Body of pancreas (tissue), 4 donors: Measurements from ENCODE around the gene SYAP1.

ENCODE experiments used
- CTCF ChIP-seq, 7 experiments: fragments of 450-650 bp in 4 of 7; fragments of 200-600 bp in 3 of 7; sonication (generic) in 3 of 7; IDR thresholded peaks; one replicate each; pipeline ENCODE4 v1.5.1; 2016 to 2019; ENCODE audit warnings: antibody characterized with exemption in 7 of 7
- POLR2A ChIP-seq, 3 donors: fragments of 450-650 bp; IDR thresholded peaks; one replicate each; pipeline ENCODE4 v1.6.1; 2016; ENCODE audit warnings: antibody characterized with exemption in 3 of 3, mild to moderate bottlenecking in 2 of 3

- TF ChIP-seq POLR2A (IDR thresholded peaks at IDR 0.05), result peak; percentile 45 to 84 (median 81)
- TF ChIP-seq CTCF (IDR thresholded peaks at IDR 0.05), result peak in 3 of 7 experiments; percentile 22 to 27 (median 25)
Observed at GRCh38 chrX:16712548-16713155, 6.8 kb upstream of the SYAP1 start, which contains the start of gene CTPS2.
